SIG-M5 treated with dmso at 0.1 percent for 504 hours (cell line): ENCODE measurements around the gene UFL1.

ENCODE experiments used
- DNase-seq: peaks from one replicate; lab custom pipeline; 2025; ENCODE audit not compliant: unreplicated experiment; lab: John Stamatoyannopoulos, UW

The UFL1 gene

GRCh38 chr6:96571551-96571950 is 49.9 kb downstream of the UFL1 start:
- no peak for DNase-seq

DNA sequence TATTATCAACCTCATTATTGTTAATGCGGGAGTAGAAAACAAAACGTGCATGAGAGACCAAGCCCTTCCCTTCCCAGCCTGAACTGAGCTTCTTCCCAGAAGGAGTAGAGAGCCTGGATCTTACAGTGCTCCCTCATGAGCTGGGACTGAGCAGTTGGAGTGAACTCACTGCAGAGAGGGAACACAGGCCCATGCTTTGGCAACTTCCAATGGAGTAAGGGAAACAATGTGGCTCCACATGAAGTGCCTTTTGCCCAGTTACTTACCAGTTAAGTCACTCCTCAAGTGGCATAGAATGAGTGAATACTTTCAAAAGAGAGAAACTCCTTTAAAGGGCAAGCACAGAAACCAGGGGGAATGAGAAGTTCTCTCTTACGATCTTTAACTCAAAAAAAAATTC is 53.8 kb downstream of the UFL1 start:
- no peak for DNase-seq

DNA sequence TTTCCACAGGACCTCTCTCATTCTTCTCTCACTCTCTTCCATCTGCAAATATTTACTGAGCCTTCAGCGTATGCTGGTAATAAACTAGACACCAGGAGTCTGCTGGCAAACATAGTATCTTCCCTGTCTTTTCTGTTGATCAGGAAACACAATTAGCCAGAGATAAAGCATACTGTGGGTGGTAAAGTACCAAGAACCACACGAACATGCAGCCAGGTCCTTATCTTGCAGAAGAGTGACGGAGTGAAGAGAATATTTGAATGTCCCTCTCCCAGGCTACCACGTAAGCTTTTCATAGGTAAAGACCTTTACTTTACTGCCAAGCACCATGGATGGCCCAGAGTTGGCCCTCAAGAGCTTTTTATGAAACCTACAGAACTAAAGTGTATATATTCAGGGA is 54.6 kb downstream of the UFL1 start:
- no peak for DNase-seq

GRCh38 chr6:96582021-96582420 is 60.4 kb downstream of the UFL1 start:
- DNase-seq, result no peak

GRCh38 chr6:96582436-96582835 is 60.8 kb downstream of the UFL1 start:
- no peak for DNase-seq

- no peak for DNase-seq
Observed at GRCh38 chr6:96604420-96604819, 82.8 kb downstream of the UFL1 start.
